NCI-H1092 treated with DMSO at 0.1 percent for 48 hours (cell line): ENCODE data around the gene FAM153A.
"Not testable (repeated sequence)": the region's sequence is repeated elsewhere in the genome, so short reads cannot be mapped to it uniquely, and the experiment has no call there.

Experiments used
- DNase-seq: peaks from one replicate; lab custom pipeline; 2025; lab: John Stamatoyannopoulos, UW

The FAM153A gene

GRCh38 chr5:177782792-177783633, at the start of gene FAM153A:
FAM153A (minus strand) TSS chr5:177782899.
- DNase-seq = not testable (repeated sequence)

GRCh38 chr5:177832287-177832686, 49.6 kb upstream of the FAM153A start:
- not testable (repeated sequence) for DNase-seq

GRCh38 chr5:177826073-177826472, 43.4 kb upstream of the FAM153A start:
- DNase-seq = not testable (repeated sequence)

GRCh38 chr5:177824776-177825175, 42.1 kb upstream of the FAM153A start:
- not testable (repeated sequence) for DNase-seq

- DNase-seq = not testable (repeated sequence)
Observed at GRCh38 chr5:177822489-177822888, 39.8 kb upstream of the FAM153A start.

GRCh38 chr5:177819664-177820063, 37.0 kb upstream of the FAM153A start:
- not testable (repeated sequence) for DNase-seq

GRCh38 chr5:177812814-177813425, 30.2 kb upstream of the FAM153A start:
- DNase-seq = not testable (repeated sequence)

- not testable (repeated sequence) for DNase-seq
Observed at GRCh38 chr5:177812160-177812743, 29.6 kb upstream of the FAM153A start.

GRCh38 chr5:177809209-177809913, 26.7 kb upstream of the FAM153A start:
- DNase-seq = not testable (repeated sequence)

- DNase-seq = not testable (repeated sequence)
Observed at GRCh38 chr5:177808420-177808819, 25.7 kb upstream of the FAM153A start.

- not testable (repeated sequence) for DNase-seq
Observed at GRCh38 chr5:177807265-177807664, 24.6 kb upstream of the FAM153A start.

GRCh38 chr5:177801427-177801826, 18.7 kb upstream of the FAM153A start:
- not testable (repeated sequence) for DNase-seq

GRCh38 chr5:177798237-177798840, 15.6 kb upstream of the FAM153A start:
- DNase-seq = not testable (repeated sequence)

- not testable (repeated sequence) for DNase-seq
Observed at GRCh38 chr5:177793272-177793671, 10.6 kb upstream of the FAM153A start.

- DNase-seq = not testable (repeated sequence)
Observed at GRCh38 chr5:177791649-177792048, 8.9 kb upstream of the FAM153A start.

GRCh38 chr5:177782169-177782568, 530 bp downstream of the FAM153A start:
- DNase-seq = not testable (repeated sequence)

GRCh38 chr5:177771206-177771605, 11.5 kb downstream of the FAM153A start:
- not testable (repeated sequence) for DNase-seq

GRCh38 chr5:177770646-177771045, 12.1 kb downstream of the FAM153A start:
- DNase-seq = not testable (repeated sequence)

- DNase-seq = not testable (repeated sequence)
Observed at GRCh38 chr5:177763737-177764508, 18.8 kb downstream of the FAM153A start.

- DNase-seq = not testable (repeated sequence)
Observed at GRCh38 chr5:177760954-177761353, 21.7 kb downstream of the FAM153A start.

GRCh38 chr5:177747354-177747753, 35.3 kb downstream of the FAM153A start:
- DNase-seq = not testable (repeated sequence)
